Choroid plexus epithelial cell (primary cell): ENCODE results near the gene TMEM31.

Experiments used
- DNase-seq: peaks from one replicate; pipeline ENCODE4 v3.0.0-alpha.2; 2010; ENCODE audit warnings: low read depth
- H3K4me3 ChIP-seq: 2 replicates; pipeline ENCODE4 v1.5.1; 2011; ENCODE audit warnings: low read depth, mild to moderate bottlenecking, control low read depth, low read length, moderate library complexity
- CTCF ChIP-seq: conservative IDR thresholded peaks from 2 replicates; pipeline ENCODE4 v1.5.1; 2011; ENCODE audit warnings: low read depth, mild to moderate bottlenecking, control low read depth, inconsistent platforms, low read length, moderate library complexity

TMEM31 gene

DNA sequence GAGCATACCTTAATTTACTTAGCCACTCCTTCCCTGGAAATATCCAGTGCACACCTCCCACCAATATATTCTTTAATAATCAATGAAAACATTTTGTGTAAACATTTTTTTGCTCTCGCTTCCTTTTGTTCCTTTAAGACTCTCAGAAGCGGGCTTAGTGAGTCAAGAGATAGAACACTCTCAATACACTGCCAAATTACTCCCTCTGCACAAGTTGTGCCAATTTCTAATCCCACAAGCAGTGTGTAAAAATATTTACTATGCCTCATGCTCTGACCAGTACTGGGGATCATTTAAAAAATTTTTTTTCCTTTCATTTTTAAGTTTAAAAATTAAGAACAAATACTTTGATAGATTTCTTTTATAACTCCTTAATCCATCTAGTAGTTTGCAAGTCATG is 29.3 kb upstream of the TMEM31 start:
- no peak for DNase-seq
- TF ChIP-seq CTCF: no peak
- H3K4me3 ChIP-seq: no peak overlapping the region

GRCh38 chrX:103685396-103685795 is 25.3 kb upstream of the TMEM31 start:
- TF ChIP-seq CTCF: no peak
- H3K4me3 ChIP-seq: peak overlapping the region; percentile 66
- DNase-seq: peak; percentile 44

- DNase-seq: peak; percentile 99
Measured at GRCh38 chrX:103686199-103687072, 24.3 kb upstream of the TMEM31 start, which contains the start of gene MORF4L2. TSS of gene MORF4L2 (minus strand) at chrX:103686699. CDS start at chrX:103677027, 9,672 bp downstream.

DNA sequence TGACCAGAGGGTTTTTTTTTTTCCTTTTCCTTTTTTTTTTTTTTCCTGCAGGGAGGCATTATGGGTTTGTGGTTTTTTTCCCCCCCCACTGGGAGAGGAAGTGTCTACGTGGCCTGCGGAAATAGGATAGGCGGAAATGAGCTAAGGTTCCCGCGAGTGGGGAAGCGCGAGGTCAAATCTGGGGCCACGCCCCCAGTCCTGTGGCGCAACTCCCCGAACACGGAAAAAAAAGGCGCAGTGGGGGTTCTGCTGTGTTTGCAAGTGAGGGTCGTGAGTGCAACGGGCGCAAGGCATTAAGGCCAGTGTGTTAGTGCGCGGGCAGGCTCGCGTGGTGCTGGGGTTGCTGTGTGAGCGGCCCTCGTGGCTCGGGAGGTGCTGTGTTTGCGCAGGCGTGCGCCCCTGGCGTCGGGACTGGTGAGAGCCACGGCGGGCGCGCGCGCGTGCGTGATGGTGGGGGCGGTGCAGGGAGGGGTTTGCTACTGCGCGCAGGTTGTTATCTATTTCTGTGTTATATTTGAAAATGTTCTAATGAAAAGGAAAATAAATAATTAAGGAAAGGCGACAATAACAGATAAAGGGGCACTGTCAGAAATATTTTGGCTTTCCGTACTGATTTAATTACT is 23.5 kb upstream of the TMEM31 start:
- peak; percentile 42 for TF ChIP-seq CTCF
- peak; percentile 89 for DNase-seq

More at GRCh38 chrX:103686199-103687072, 24.3 kb upstream of the TMEM31 start, which contains the start of gene MORF4L2:
- peak within 1 kb of the TSS; percentile 76 for H3K4me3 ChIP-seq
- no peak for TF ChIP-seq CTCF

DNA sequence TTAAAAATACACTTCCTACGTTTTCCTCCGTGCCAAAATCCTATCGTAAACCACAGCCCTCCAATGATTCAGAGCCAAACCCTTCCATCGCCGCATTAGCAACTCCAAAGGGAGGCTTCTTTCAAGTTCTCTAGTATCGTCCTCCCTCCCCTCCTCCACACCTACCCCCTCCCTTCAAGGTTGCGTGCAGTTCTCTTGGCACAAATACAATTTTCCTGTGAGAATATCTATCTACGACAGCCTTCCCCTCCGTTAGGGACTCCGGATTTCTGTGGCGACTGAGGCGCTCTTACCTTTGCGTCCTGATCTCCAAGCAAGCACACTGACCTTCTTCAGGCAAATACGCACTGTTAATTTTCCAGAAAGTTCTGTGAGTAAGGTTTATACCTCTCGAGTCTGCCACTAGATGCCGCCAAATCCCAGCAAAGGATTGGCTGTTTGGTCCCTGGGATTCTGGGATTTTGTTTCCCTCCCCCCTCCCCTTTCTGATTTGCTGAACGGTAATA is 23.0 kb upstream of the TMEM31 start:
- H3K4me3 ChIP-seq: peak overlapping the region; percentile 76
- peak; percentile 79 for TF ChIP-seq CTCF
- DNase-seq: peak; percentile 86

More for the DNA sequence above, 23.5 kb upstream of the TMEM31 start:
- H3K4me3 ChIP-seq: peak overlapping the region; percentile 76

- DNase-seq: peak; percentile 58
- H3K4me3 ChIP-seq: no peak overlapping the region
- TF ChIP-seq CTCF: peak; percentile 58
Measured at GRCh38 chrX:103688946-103689345, 21.8 kb upstream of the TMEM31 start.
